ENCODE results near the gene CFAP300. TPM values are rescaled to one million over a fixed set of nuclear protein-coding genes. Genes with fewer than 3 reads are reported as not detected.

Gene CFAP300
- total and polyA plus RNA-seq, 2 of the 8 experiments (the other 6 are each of a cell fraction or from before 2014, with no cell fraction given), result 2.1 to 2.8 TPM

DNA sequence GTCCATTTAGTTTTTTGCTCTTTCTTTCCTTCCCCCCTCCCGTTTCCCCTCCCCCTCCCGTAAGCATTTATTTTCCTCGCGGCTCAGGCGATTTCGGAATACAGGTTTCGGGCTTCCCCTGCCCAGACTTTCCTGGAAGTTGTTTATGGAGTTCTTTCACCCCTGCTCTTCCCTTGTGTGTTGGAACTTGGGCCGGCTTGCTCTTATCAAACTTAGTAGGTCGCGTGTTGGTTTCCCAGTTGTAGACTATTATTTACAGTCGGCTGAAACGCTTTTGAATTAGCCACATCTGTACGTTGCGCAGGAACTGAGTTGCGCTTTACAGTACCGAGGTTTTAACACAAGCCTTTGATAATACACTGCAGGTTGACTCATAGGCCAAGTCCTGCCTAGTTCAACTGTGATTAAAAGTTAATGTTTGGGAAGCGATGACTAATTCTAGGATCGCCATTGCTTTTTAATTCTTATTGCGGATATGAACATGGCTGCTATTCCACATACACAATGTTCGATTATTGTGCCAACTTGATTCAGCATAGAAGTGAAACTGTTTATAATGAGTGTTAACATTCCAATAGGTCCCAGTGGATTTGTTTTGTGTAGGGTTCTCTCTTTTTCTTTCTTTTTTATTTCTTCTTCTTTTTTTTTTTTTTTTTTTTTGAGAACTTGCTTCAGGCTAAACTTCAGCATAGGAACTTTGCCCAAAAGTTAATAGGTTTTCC is 64.7 kb downstream of the CFAP300 start (continued):
- TF ChIP-seq NRF1 (IDR thresholded peaks at IDR 0.05; ENCODE audit: low read depth, low read length) (no peak), BCL11A (IDR thresholded peaks at IDR 0.05; ENCODE audit: low read depth in 2 of 2, low read length in 2 of 2) (no peak), HDAC6 (IDR thresholded peaks at IDR 0.05; ENCODE audit: low read depth, low read length) (no peak), GABPA (IDR thresholded peaks at IDR 0.05; ENCODE audit: borderline replicate concordance, insufficient read depth, low read length) (no peak)
- TF ChIP-seq, protein P1, sequence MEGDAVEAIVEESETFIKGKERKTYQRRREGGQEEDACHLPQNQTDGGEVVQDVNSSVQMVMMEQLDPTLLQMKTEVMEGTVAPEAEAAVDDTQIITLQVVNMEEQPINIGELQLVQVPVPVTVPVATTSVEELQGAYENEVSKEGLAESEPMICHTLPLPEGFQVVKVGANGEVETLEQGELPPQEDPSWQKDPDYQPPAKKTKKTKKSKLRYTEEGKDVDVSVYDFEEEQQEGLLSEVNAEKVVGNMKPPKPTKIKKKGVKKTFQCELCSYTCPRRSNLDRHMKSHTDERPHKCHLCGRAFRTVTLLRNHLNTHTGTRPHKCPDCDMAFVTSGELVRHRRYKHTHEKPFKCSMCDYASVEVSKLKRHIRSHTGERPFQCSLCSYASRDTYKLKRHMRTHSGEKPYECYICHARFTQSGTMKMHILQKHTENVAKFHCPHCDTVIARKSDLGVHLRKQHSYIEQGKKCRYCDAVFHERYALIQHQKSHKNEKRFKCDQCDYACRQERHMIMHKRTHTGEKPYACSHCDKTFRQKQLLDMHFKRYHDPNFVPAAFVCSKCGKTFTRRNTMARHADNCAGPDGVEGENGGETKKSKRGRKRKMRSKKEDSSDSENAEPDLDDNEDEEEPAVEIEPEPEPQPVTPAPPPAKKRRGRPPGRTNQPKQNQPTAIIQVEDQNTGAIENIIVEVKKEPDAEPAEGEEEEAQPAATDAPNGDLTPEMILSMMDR (IDR thresholded peaks at IDR 0.05; ENCODE audit: control extremely low read depth in 1 of 3, insufficient read depth in 1 of 3, low read depth in 1 of 3, low read length in 3 of 3), result no peak

Measured in H1 (cell line).